ENCODE measurements around the gene OR4D6. TPM values are rescaled to one million over a fixed set of nuclear protein-coding genes. Genes with fewer than 3 reads are reported as not detected.

The OR4D6 gene
- total RNA-seq, 2 experiments from 2014 or later, result not detected

DNA sequence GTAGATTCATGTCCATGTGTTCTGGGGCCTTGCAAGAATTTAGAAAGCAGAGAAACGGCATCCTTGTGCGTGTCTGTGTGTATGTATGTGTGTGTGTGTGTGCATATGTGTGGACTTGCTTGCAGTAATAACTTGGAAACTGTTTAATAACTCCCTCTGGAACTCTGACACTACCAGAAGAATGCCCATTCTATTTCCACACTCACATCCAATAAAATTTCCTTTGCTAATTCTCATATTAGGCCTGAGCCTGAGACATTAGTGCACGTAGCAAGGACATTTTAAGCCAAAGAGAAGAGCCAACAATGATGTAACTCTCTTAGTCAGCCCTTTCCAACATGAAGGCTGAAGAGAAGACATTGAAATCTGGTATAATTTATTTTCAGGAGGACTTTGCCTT, 3.2 kb downstream of the OR4D6 start:
- no peak for DNase-seq
- H3K9me3 Mint-ChIP-seq, result no peaks in the 10 kb centered on the region
- H3K4me3 Mint-ChIP-seq, result no peak overlapping the region
- intact Hi-C loops (cut with micrococcal nuclease), result no loop called here
- H3K36me3 Mint-ChIP-seq (ENCODE audit: low read depth), result no peaks in the 10 kb centered on the region
- peaks cover 6% of the 10 kb centered on the region for H3K27me3 Mint-ChIP-seq
- CTCF ChIA-PET, result no interaction called here
- TF ChIP-seq, protein P1, sequence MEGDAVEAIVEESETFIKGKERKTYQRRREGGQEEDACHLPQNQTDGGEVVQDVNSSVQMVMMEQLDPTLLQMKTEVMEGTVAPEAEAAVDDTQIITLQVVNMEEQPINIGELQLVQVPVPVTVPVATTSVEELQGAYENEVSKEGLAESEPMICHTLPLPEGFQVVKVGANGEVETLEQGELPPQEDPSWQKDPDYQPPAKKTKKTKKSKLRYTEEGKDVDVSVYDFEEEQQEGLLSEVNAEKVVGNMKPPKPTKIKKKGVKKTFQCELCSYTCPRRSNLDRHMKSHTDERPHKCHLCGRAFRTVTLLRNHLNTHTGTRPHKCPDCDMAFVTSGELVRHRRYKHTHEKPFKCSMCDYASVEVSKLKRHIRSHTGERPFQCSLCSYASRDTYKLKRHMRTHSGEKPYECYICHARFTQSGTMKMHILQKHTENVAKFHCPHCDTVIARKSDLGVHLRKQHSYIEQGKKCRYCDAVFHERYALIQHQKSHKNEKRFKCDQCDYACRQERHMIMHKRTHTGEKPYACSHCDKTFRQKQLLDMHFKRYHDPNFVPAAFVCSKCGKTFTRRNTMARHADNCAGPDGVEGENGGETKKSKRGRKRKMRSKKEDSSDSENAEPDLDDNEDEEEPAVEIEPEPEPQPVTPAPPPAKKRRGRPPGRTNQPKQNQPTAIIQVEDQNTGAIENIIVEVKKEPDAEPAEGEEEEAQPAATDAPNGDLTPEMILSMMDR (IDR thresholded peaks at IDR 0.05), result no peak
- POLR2A ChIA-PET, result no interaction called here
- no peaks in the 10 kb centered on the region for H3K4me1 Mint-ChIP-seq (ENCODE audit: low read depth)
- ATAC-seq, result no peak
- H3K27ac Mint-ChIP-seq, result no peak overlapping the region

DNA sequence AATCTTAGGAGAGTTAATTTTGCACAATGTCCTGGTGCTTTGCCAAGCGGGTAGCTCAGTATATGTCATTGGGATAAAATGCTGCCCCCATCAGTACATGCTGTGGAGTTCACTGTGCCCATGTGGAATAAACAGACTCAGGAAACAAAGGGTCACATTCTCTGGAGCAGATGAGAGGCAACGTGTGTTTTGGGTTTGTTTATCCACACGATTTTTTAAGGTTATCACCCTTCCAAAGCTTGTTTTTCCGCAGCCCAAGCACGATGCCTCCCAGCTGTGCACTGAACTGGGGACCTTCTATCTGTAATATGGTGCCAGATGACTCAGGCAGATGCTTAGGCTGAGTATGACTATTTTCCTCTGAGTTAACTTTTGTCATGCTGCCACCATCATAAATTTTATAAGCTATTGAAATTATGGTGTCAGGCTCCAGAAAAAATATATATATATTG, 6.5 kb downstream of the OR4D6 start:
- ChIA-PET POLR2A (no interaction called here), CTCF (no interaction called here)
- no peak overlapping the region for H3K27ac Mint-ChIP-seq
- TF ChIP-seq, protein P1 (IDR thresholded peaks at IDR 0.05), result no peak
- H3K4me1 Mint-ChIP-seq (ENCODE audit: low read depth), result no peaks in the 10 kb centered on the region
- H3K36me3 Mint-ChIP-seq (ENCODE audit: low read depth), result no peaks in the 10 kb centered on the region
- no peak for DNase-seq
- no peak for ATAC-seq
- intact Hi-C loops (cut with micrococcal nuclease), result no loop called here
- no peak overlapping the region for H3K4me3 Mint-ChIP-seq
- H3K27me3 Mint-ChIP-seq, result peaks cover 10% of the 10 kb centered on the region
- no peaks in the 10 kb centered on the region for H3K9me3 Mint-ChIP-seq

DNA sequence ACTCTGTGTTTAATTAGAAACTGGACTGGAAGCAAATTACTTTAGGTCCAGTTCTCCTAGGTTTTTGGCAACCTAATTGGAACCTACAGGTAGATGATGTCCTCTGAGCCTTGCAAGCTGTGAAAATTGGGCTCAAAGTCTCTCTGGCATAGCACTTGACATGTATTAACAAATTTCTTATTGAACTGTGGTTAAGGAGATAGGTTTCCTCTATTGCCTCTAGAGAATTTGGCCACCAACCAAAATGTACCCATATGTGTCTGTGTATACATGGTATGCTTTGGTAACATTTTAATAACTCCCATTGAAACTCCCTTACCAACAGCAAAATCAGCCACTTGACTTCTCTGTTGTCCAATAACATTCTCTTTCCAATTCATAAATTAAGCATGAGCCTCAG, 16.3 kb downstream of the OR4D6 start, which contains the start of gene OR4D10:
Gene OR4D10, plus strand, starts transcription at position 301 of the 400 bp plus-strand sequence. CDS start 4,115 bp downstream, outside the sequence.
- Mint-ChIP-seq H3K27me3 (peaks cover 5% of the 10 kb centered on the region), H3K4me1 (ENCODE audit: low read depth) (no peaks in the 10 kb centered on the region), H3K36me3 (ENCODE audit: low read depth) (no peaks in the 10 kb centered on the region), H3K27ac (no peak within 1 kb of the TSS), H3K9me3 (no peaks in the 10 kb centered on the region), H3K4me3 (no peak within 1 kb of the TSS)
- TF ChIP-seq, protein P1 (IDR thresholded peaks at IDR 0.05), result no peak
- intact Hi-C loops (cut with micrococcal nuclease), result no loop called here
- ATAC-seq (no peak), DNase-seq (no peak)
- CTCF ChIA-PET, result no interaction called here
- POLR2A ChIA-PET, result interaction anchor here (0.6 kb wide), 1 partner anchor 93 kb away, joined by 4 read pairs; no protein-coding TSS in a partner anchor

DNA sequence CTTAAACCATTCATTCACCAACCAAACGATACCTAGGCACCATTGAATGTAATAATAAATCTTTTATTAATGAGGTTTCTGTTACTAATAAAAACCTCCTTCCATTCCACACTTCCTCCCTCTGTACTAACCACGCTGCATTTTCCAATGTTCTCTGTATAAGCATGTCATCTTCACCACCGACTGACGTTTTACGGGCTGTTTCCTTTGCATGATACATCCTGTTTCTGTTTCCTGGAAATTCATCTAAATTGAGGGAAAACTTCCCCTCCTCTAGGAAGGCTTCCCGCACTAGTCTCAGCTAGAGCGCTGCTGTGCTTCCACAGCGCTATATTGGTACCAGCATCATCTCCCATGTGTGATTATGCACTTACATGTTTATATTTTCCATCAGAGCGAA, 18.4 kb downstream of the OR4D6 start:
- ATAC-seq, result no peak
- H3K27me3 Mint-ChIP-seq, result peaks cover 3% of the 10 kb centered on the region
- ChIA-PET CTCF (no interaction called here), POLR2A (no interaction called here)
- H3K9me3 Mint-ChIP-seq, result no peaks in the 10 kb centered on the region
- intact Hi-C loops (cut with micrococcal nuclease), result no loop called here
- TF ChIP-seq, protein P1 (IDR thresholded peaks at IDR 0.05), result no peak
- H3K4me3 Mint-ChIP-seq, result no peak overlapping the region
- H3K4me1 Mint-ChIP-seq (ENCODE audit: low read depth), result no peaks in the 10 kb centered on the region
- no peaks in the 10 kb centered on the region for H3K36me3 Mint-ChIP-seq (ENCODE audit: low read depth)
- no peak for DNase-seq
- H3K27ac Mint-ChIP-seq, result no peak overlapping the region

DNA sequence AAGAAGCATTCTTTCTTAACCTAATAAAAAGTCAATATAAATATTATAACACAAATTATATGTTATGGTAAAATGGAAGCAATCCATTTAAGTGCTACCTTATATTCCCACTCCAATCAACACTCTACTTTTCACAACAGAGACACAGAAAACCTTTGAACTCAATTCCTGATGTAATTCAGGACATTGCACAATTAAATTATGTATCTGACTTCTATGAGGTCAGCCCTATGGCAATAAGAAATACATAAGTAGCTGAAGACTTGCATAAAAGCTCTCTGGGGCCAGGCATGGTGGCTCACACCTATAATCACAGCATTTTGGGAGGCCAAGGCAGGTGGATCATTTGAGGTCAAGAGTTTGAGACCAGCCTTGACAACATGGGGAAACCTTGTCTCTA, 23.1 kb downstream of the OR4D6 start:
- H3K27me3 Mint-ChIP-seq, result no peaks in the 10 kb centered on the region
- ATAC-seq (no peak), DNase-seq (no peak)
- no peaks in the 10 kb centered on the region for H3K9me3 Mint-ChIP-seq
- H3K4me3 Mint-ChIP-seq, result no peak overlapping the region
- ChIA-PET POLR2A (no interaction called here), CTCF (no interaction called here)
- H3K4me1 Mint-ChIP-seq (ENCODE audit: low read depth), result no peaks in the 10 kb centered on the region
- intact Hi-C loops (cut with micrococcal nuclease), result no loop called here
- TF ChIP-seq, protein P1 (IDR thresholded peaks at IDR 0.05), result no peak
- H3K36me3 Mint-ChIP-seq (ENCODE audit: low read depth), result no peaks in the 10 kb centered on the region
- H3K27ac Mint-ChIP-seq, result no peak overlapping the region

Measured in activated CD8-positive, alpha-beta T cell treated with anti-CD3 and anti-CD28 coated beads for 36 hours (primary cell).